ENCODE data around the gene MEGF6. TPM values are rescaled to one million over a fixed set of nuclear protein-coding genes. Genes with fewer than 3 reads are reported as not detected.

Gene MEGF6
- total and polyA plus RNA-seq, 2 of the 8 experiments (the other 6 are each of a cell fraction or from before 2014, with no cell fraction given): 4.1 to 14.8 TPM

DNA sequence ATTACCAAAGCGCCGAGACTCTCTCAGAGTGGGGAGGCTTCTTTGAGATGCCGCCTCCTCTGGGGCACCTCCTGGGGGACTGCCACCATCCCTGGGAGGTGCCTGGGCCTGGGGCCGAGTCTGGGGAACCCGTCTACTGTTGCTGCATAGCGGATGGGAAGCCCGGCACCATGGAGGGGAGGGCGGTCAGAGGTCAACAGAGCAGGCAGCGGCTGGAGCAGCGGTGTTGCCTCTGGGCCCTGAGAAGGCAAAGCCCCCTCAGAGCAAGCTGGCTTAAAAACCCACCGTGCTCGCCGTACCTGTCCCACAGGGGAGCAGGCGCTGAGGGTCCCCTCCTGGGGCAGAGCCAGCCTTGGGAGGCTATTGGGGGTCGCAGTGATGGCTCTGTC, 94.8 kb downstream of the MEGF6 start:
- no peak overlapping the region for H2BK120ac ChIP-seq (replicated peaks; ENCODE audit: low read depth, low read length)
- FAIRE-seq (no peak), DNase-seq (ENCODE audit: low read depth in 1 of 2, low spot score in 2 of 2) (no peak)
- no peak overlapping the region for H4K5ac ChIP-seq (ENCODE audit: insufficient read length, low read depth, low read length)
- H2AFZ ChIP-seq (ENCODE audit: low read length): no peak overlapping the region
- H3K9ac ChIP-seq (replicated peaks in 1 of 4; ENCODE audit: extremely low read depth in 1 of 4, low read depth in 3 of 4, low read length in 3 of 4): no peak overlapping the region
- no peak overlapping the region for H3K56ac ChIP-seq (replicated peaks; ENCODE audit: insufficient read length, low read depth, low read length)
- no peak overlapping the region for H4K91ac ChIP-seq (replicated peaks; ENCODE audit: insufficient read length, low read length)
- no peak overlapping the region for H4K8ac ChIP-seq (ENCODE audit: extremely low read depth, insufficient read depth, low read length)
- no peaks in the 10 kb centered on the region for H3K79me1 ChIP-seq (ENCODE audit: low read depth, low read length)
- H3K79me2 ChIP-seq (ENCODE audit: control insufficient read depth in 1 of 2, insufficient read depth in 2 of 2, low read length in 2 of 2): no peaks in the 10 kb centered on the region
- H2BK12ac ChIP-seq (ENCODE audit: low read depth, low read length): no peak overlapping the region
- H4K20me1 ChIP-seq (replicated peaks in 1 of 2; ENCODE audit: control insufficient read depth in 1 of 2, insufficient read depth in 2 of 2, low read length in 2 of 2): peaks cover 0 to 8% of the 10 kb centered on the region in 2 experiments
- H3K4me2 ChIP-seq (ENCODE audit: insufficient read depth in 1 of 2, low read depth in 2 of 2, low read length in 2 of 2): no peak overlapping the region
- WGBS, 2 experiments (ENCODE audit: extremely low coverage in 1 of 2, insufficient coverage in 1 of 2, insufficient read length in 1 of 2, insufficient replicate concordance in 2 of 2, low coverage in 1 of 2, low lambda C conversion rate in 2 of 2, missing lambda C conversion rate in 1 of 2): 85% methylated on average over 15 of the region's 15 CpGs; no CpG with 5 or more reads in 1 of the 2 experiments
- ChIA-PET POLR2A (ENCODE audit: partially characterized antibody) (no interaction called here), CTCF (ENCODE audit: partially characterized antibody) (interaction anchor here (0.6 to 4.6 kb wide), 6 partner anchors 11 to 1011 kb away, joined by 3 to 43 read pairs (median 8); no protein-coding TSS in a partner anchor)
- H3K4ac ChIP-seq (replicated peaks; ENCODE audit: insufficient read length, low read depth, low read length): no peak overlapping the region
- no peak overlapping the region for H2BK15ac ChIP-seq (ENCODE audit: low read length)
- H3K23me2 ChIP-seq (ENCODE audit: low read depth, low read length): no peaks in the 10 kb centered on the region
- H3K4me1 ChIP-seq (replicated peaks in 1 of 4; ENCODE audit: control insufficient read depth in 3 of 4, insufficient read depth in 4 of 4, low read length in 3 of 4): no peaks in the 10 kb centered on the region
- no peak overlapping the region for H2BK20ac ChIP-seq (ENCODE audit: low read length)
- no peak overlapping the region for H2BK5ac ChIP-seq (ENCODE audit: low read depth, low read length)
- H3K36me3 ChIP-seq (ENCODE audit: control insufficient read depth in 2 of 4, insufficient read depth in 4 of 4, low read length in 3 of 4): no peaks in the 10 kb centered on the region
- H3K9me3 ChIP-seq (ENCODE audit: insufficient read depth in 2 of 2, low read depth in 1 of 2, low read length in 1 of 2): peaks cover 0 to 7% of the 10 kb centered on the region in 2 experiments; a peak in 1 of 4 replicates
- H3K18ac ChIP-seq (ENCODE audit: extremely low read depth, low read length): no peak overlapping the region
- H3K23ac ChIP-seq (ENCODE audit: insufficient read length): no peak overlapping the region
- H2AK5ac ChIP-seq (ENCODE audit: low read depth, low read length): no peak overlapping the region
- no peak overlapping the region for H3K14ac ChIP-seq (ENCODE audit: insufficient read length)
- H3K27ac ChIP-seq (ENCODE audit: low read depth, low read length): no peak overlapping the region
- H3K4me3 ChIP-seq (ENCODE audit: extremely low read depth in 1 of 4, insufficient read depth in 2 of 4, low read depth in 3 of 4, low read length in 4 of 4): no peak overlapping the region
- TF ChIP-seq SUZ12 (IDR thresholded peaks at IDR 0.05; ENCODE audit: low read length): no peak
- TF ChIP-seq SAP30 (IDR thresholded peaks at IDR 0.05; ENCODE audit: insufficient read depth, insufficient replicate concordance, low read length): no peak
- TF ChIP-seq KDM5A (IDR thresholded peaks at IDR 0.05; ENCODE audit: low read length): no peak
- no peak for TF ChIP-seq GABPA (IDR thresholded peaks at IDR 0.05; ENCODE audit: borderline replicate concordance, insufficient read depth, low read length)
- TF ChIP-seq EGR1 (IDR thresholded peaks at IDR 0.05; ENCODE audit: borderline replicate concordance, low read depth, low read length): no peak
- TF ChIP-seq CEBPB (IDR thresholded peaks at IDR 0.05; ENCODE audit: low read depth, low read length): no peak
- TF ChIP-seq ATF2 (IDR thresholded peaks at IDR 0.05; ENCODE audit: low read length): no peak
- TF ChIP-seq JUND (IDR thresholded peaks at IDR 0.05; ENCODE audit: low read length): no peak
- no peak for TF ChIP-seq BRCA1 (IDR thresholded peaks at IDR 0.05; ENCODE audit: low read depth, low read length)
- no peak for TF ChIP-seq SP2 (IDR thresholded peaks at IDR 0.05; ENCODE audit: low read length)
- no peak for TF ChIP-seq SRF (IDR thresholded peaks at IDR 0.05; ENCODE audit: low read depth, low read length)
- no peak for TF ChIP-seq TBP (IDR thresholded peaks at IDR 0.05; ENCODE audit: low read depth, low read length)
- no peak for TF ChIP-seq SP1 (IDR thresholded peaks at IDR 0.05; ENCODE audit: low read depth, low read length)
- TF ChIP-seq TCF12 (IDR thresholded peaks at IDR 0.05; ENCODE audit: low read depth, low read length): no peak
- no peaks in the 10 kb centered on the region for H3K27me3 ChIP-seq (replicated peaks in 1 of 4; ENCODE audit: control insufficient read depth in 3 of 4, extremely low read depth in 1 of 4, insufficient read depth in 3 of 4, low read length in 3 of 4)

Measured in H1 (cell line).